Neuronal stem cell (in vitro differentiated cells): Measurements from ENCODE around the gene ARL2. TPM values are rescaled to one million over a fixed set of nuclear protein-coding genes. Genes with fewer than 3 reads are reported as not detected.

Source experiments
- DNase-seq: peaks from one replicate; pipeline ENCODE4 v3.0.0-alpha.2; 2013; ENCODE audit warnings: low spot score
- H2AFZ ChIP-seq: one replicate; pipeline ENCODE4 v1.6.1; 2013; ENCODE audit warnings: mild to moderate bottlenecking, low read length, inconsistent platforms
- H2AK5ac ChIP-seq: 2 replicates; pipeline ENCODE4 v1.6.1; 2013; ENCODE audit warnings: low read depth, mild to moderate bottlenecking, inconsistent platforms, low read length, moderate library complexity, mixed read lengths
- H2BK120ac ChIP-seq: 2 replicates; pipeline ENCODE4 v1.6.1; 2013; ENCODE audit warnings: low read depth, mild to moderate bottlenecking, inconsistent platforms, low read length, moderate library complexity, mixed read lengths
- H2BK12ac ChIP-seq: one replicate; pipeline ENCODE4 v1.6.1; 2013; ENCODE audit warnings: low read length, inconsistent platforms
- H2BK15ac ChIP-seq: 2 replicates; pipeline ENCODE4 v1.6.1; 2013; ENCODE audit warnings: mild to moderate bottlenecking, low read length, inconsistent platforms, mixed read lengths
- H2BK5ac ChIP-seq: one replicate; pipeline ENCODE4 v1.6.1; 2013; ENCODE audit warnings: inconsistent platforms, mild to moderate bottlenecking, low read length, moderate library complexity
- H3K14ac ChIP-seq: one replicate; pipeline ENCODE4 v1.6.1; 2013; ENCODE audit warnings: low read length, inconsistent platforms
- H3K18ac ChIP-seq: 2 replicates; pipeline ENCODE4 v1.6.1; 2013; ENCODE audit warnings: low read length, inconsistent platforms
- H3K23ac ChIP-seq: 2 replicates; pipeline ENCODE4 v1.6.1; 2013; ENCODE audit warnings: low read depth, mild to moderate bottlenecking, mixed read lengths, low read length, inconsistent platforms; ENCODE audit not compliant: poor library complexity
- H3K27ac ChIP-seq: replicated peaks from 3 replicates; pipeline ENCODE4 v1.5.1; 2013; ENCODE audit warnings: low read length, inconsistent platforms
- H3K27me3 ChIP-seq, 3 experiments: 2 replicates each; pipeline ENCODE4 v1.6.1; 2013; ENCODE audit warnings: low read length in 3 of 3, mild to moderate bottlenecking in 2 of 3, inconsistent platforms in 1 of 3, low read depth in 1 of 3, mixed read lengths in 1 of 3, moderate library complexity in 1 of 3; ENCODE audit not compliant: control insufficient read depth in 3 of 3, insufficient read depth in 3 of 3
- H3K36me3 ChIP-seq, 2 donors: replicated peaks in 1 of 2; 2 replicates each; pipeline ENCODE4 v1.6.1; 2013; ENCODE audit warnings: low read length in 2 of 2; ENCODE audit not compliant: control insufficient read depth in 2 of 2, insufficient read depth in 2 of 2
- H3K4ac ChIP-seq: 2 replicates; pipeline ENCODE4 v1.6.1; 2013; ENCODE audit warnings: inconsistent platforms, mild to moderate bottlenecking, low read length, moderate library complexity
- H3K4me1 ChIP-seq, 2 donors: 1 replicate in 1 of 2; 2 replicates in 1 of 2; pipeline ENCODE4 v1.6.1; 2013; ENCODE audit warnings: low read length in 2 of 2, low read depth in 1 of 2; ENCODE audit not compliant: control insufficient read depth in 2 of 2, insufficient read depth in 1 of 2
- H3K4me2 ChIP-seq: one replicate; pipeline ENCODE4 v1.6.1; 2013; ENCODE audit warnings: mild to moderate bottlenecking, low read length, inconsistent platforms; ENCODE audit not compliant: insufficient read depth, poor library complexity, severe bottlenecking
- H3K4me3 ChIP-seq, 2 donors: 2 replicates each; pipeline ENCODE4 v1.5.1; 2013; ENCODE audit warnings: low read length in 2 of 2, mild to moderate bottlenecking in 2 of 2, inconsistent platforms in 1 of 2, moderate library complexity in 1 of 2
- H3K79me1 ChIP-seq: one replicate; pipeline ENCODE4 v1.6.1; 2013; ENCODE audit warnings: low read depth, mild to moderate bottlenecking, inconsistent platforms, low read length, moderate library complexity
- H3K9ac ChIP-seq: one replicate; pipeline ENCODE4 v1.6.1; 2013; ENCODE audit warnings: mild to moderate bottlenecking, low read depth, low read length, inconsistent platforms; ENCODE audit not compliant: poor library complexity
- H3K9me3 ChIP-seq, 2 donors: replicated peaks in 1 of 2; 2 replicates each; pipeline versions ENCODE3 to v1.6.1; 2013; ENCODE audit warnings: low read length in 2 of 2, mild to moderate bottlenecking in 2 of 2, inconsistent platforms in 1 of 2, low read depth in 1 of 2, mixed read lengths in 1 of 2, moderate library complexity in 1 of 2; ENCODE audit not compliant: control insufficient read depth in 2 of 2, insufficient read depth in 1 of 2
- H4K8ac ChIP-seq: one replicate; pipeline ENCODE4 v1.6.1; 2013; ENCODE audit warnings: low read depth, mild to moderate bottlenecking, inconsistent platforms, low read length, moderate library complexity
- H4K91ac ChIP-seq: one replicate; pipeline ENCODE4 v1.6.1; 2013; ENCODE audit warnings: low read length, low read depth, mild to moderate bottlenecking, inconsistent platforms; ENCODE audit not compliant: poor library complexity
- WGBS, 2 donors: extraction: QIAGEN DNeasy Blood & Tissue Kit; methylation state at CpG; one replicate each; pipeline ENCODE4 v1.1.7; 2013; ENCODE audit warnings: missing lambda C conversion rate in 2 of 2, mixed read lengths in 1 of 2; ENCODE audit not compliant: insufficient read length in 2 of 2, insufficient replicate concordance in 1 of 2; ENCODE audit errors: extremely low coverage in 2 of 2; 5-methylcytosine and 5-hydroxymethylcytosine counted together
- polyA plus RNA-seq, 2 experiments: library from polyadenylated mRNA; stranded (reverse); fragments of 200-250 nt; gene quantifications; one replicate each; pipeline ENCODE4 v1.2.3, GENCODE V29; 2013

The ARL2 gene
- 238 TPM for polyA plus RNA-seq (2013, experiment 1 of 2)
- 230 TPM for polyA plus RNA-seq (2013, experiment 2 of 2)

GRCh38 chr11:65013888-65014725 lies at the start of gene ARL2:
ARL2 (plus strand) TSS chr11:65014160; CDS start chr11:65014208, 48 bp downstream.
- WGBS, 2 donors: no CpG with 5 or more reads among the region's 96 CpGs
- Histone ChIP-seq H3K4me1 (peaks cover 0 to 2% of the 10 kb centered on the region in 2 donors), H3K4me2 (peak within 1 kb of the TSS; percentile 99), H2AK5ac (peak within 1 kb of the TSS; percentile 99), H3K27ac (peak within 1 kb of the TSS; percentile 97), H3K18ac (peak within 1 kb of the TSS; percentile 98), H3K9ac (peak within 1 kb of the TSS; percentile 89), H4K91ac (no peak within 1 kb of the TSS), H4K8ac (peak within 1 kb of the TSS; percentile 74), H3K27me3 (no peaks in the 10 kb centered on the region), H3K23ac (peak within 1 kb of the TSS; percentile 70), H3K4me3 (peak within 1 kb of the TSS; percentile 72 to 97), H2BK15ac (peak within 1 kb of the TSS; percentile 71), H2BK5ac (peak within 1 kb of the TSS; percentile 100), H3K79me1 (peaks cover 10% of the 10 kb centered on the region), H2AFZ (peak within 1 kb of the TSS; percentile 99), H3K14ac (peak within 1 kb of the TSS; percentile 94), H3K4ac (no peak within 1 kb of the TSS), H3K36me3 (peaks cover 20 to 26% of the 10 kb centered on the region in 2 donors), H3K9me3 (peaks cover 0 to 8% of the 10 kb centered on the region in 2 donors), H2BK12ac (peak within 1 kb of the TSS; percentile 73), H2BK120ac (peak within 1 kb of the TSS; percentile 95)
- peak; percentile 93 for DNase-seq

GRCh38 chr11:64967375-64967774 lies 46.6 kb upstream of the ARL2 start:
- H3K79me1 ChIP-seq: no peaks in the 10 kb centered on the region
- no peak overlapping the region for H2AFZ ChIP-seq
- H3K36me3 ChIP-seq: no peaks in the 10 kb centered on the region
- H2BK15ac ChIP-seq: no peak overlapping the region
- peaks cover 0 to 4% of the 10 kb centered on the region in 2 donors for H3K9me3 ChIP-seq
- no peaks in the 10 kb centered on the region for H3K4me1 ChIP-seq
- no peak overlapping the region for H2AK5ac ChIP-seq
- H3K4ac ChIP-seq: no peak overlapping the region
- no CpG with 5 or more reads among the region's 3 CpGs for WGBS, 2 donors
- H2BK12ac ChIP-seq: no peak overlapping the region
- H2BK120ac ChIP-seq: no peak overlapping the region
- no peak overlapping the region for H4K8ac ChIP-seq
- no peak overlapping the region for H3K4me2 ChIP-seq
- H3K4me3 ChIP-seq: no peak overlapping the region
- no peak for DNase-seq
- H2BK5ac ChIP-seq: no peak overlapping the region
- no peak overlapping the region for H4K91ac ChIP-seq
- H3K9ac ChIP-seq: no peak overlapping the region
- H3K18ac ChIP-seq: no peak overlapping the region
- no peak overlapping the region for H3K23ac ChIP-seq
- no peak overlapping the region for H3K14ac ChIP-seq
- H3K27ac ChIP-seq: no peak overlapping the region
- peaks cover 0 to 6% (median 5%) of the 10 kb centered on the region in 3 experiments for H3K27me3 ChIP-seq

- no peak overlapping the region for H2BK15ac ChIP-seq
- H3K36me3 ChIP-seq: no peaks in the 10 kb centered on the region
- no peak overlapping the region for H3K4me2 ChIP-seq
- H3K27me3 ChIP-seq: peaks cover 0 to 6% (median 5%) of the 10 kb centered on the region in 3 experiments
- H4K91ac ChIP-seq: no peak overlapping the region
- H2BK5ac ChIP-seq: no peak overlapping the region
- no peak overlapping the region for H3K9ac ChIP-seq
- no peaks in the 10 kb centered on the region for H3K4me1 ChIP-seq
- no peak overlapping the region for H3K14ac ChIP-seq
- H2AK5ac ChIP-seq: no peak overlapping the region
- no peak overlapping the region for H4K8ac ChIP-seq
- no peak overlapping the region for H3K4ac ChIP-seq
- no peak overlapping the region for H2AFZ ChIP-seq
- H3K4me3 ChIP-seq: no peak overlapping the region
- peaks cover 0 to 4% of the 10 kb centered on the region in 2 donors for H3K9me3 ChIP-seq
- no peak overlapping the region for H2BK120ac ChIP-seq
- no peak for DNase-seq
- no peak overlapping the region for H3K18ac ChIP-seq
- no peaks in the 10 kb centered on the region for H3K79me1 ChIP-seq
- no peak overlapping the region for H3K27ac ChIP-seq
- no peak overlapping the region for H3K23ac ChIP-seq
- no peak overlapping the region for H2BK12ac ChIP-seq
- no CpG with 5 or more reads among the region's 5 CpGs for WGBS, 2 donors
Measured at GRCh38 chr11:64969209-64969608, 44.8 kb upstream of the ARL2 start.

- Histone ChIP-seq H3K23ac (no peak overlapping the region), H3K9me3 (peaks cover 0 to 4% of the 10 kb centered on the region in 2 donors), H2AK5ac (no peak overlapping the region), H3K27me3 (peaks cover 0 to 6% (median 5%) of the 10 kb centered on the region in 3 experiments), H3K79me1 (no peaks in the 10 kb centered on the region), H3K27ac (no peak overlapping the region), H4K91ac (no peak overlapping the region), H3K36me3 (no peaks in the 10 kb centered on the region), H3K9ac (no peak overlapping the region), H3K4me3 (no peak overlapping the region), H2AFZ (no peak overlapping the region), H2BK5ac (no peak overlapping the region), H4K8ac (no peak overlapping the region), H3K4ac (no peak overlapping the region), H2BK12ac (no peak overlapping the region), H3K14ac (no peak overlapping the region), H2BK15ac (no peak overlapping the region), H3K18ac (no peak overlapping the region), H2BK120ac (no peak overlapping the region), H3K4me1 (no peaks in the 10 kb centered on the region), H3K4me2 (no peak overlapping the region)
- WGBS, 2 donors: no CpG with 5 or more reads among the region's 8 CpGs
- no peak for DNase-seq
Measured at GRCh38 chr11:64970731-64971151, 43.2 kb upstream of the ARL2 start.
